H9 (cell line): Measurements from ENCODE around the gene ADGRA1. TPM values are rescaled to one million over a fixed set of nuclear protein-coding genes. Genes with fewer than 3 reads are reported as not detected.
A peak's percentile ranks its signal among the peaks of the same experiment; 100 is the strongest.

Experiments
- DNase-seq: peaks from one replicate; pipeline ENCODE4 v3.0.0-alpha.2; 2017
- H2AFZ ChIP-seq: one replicate; pipeline ENCODE4 v1.6.1; 2013; ENCODE audit warnings: mild to moderate bottlenecking, low read length, control low read depth, moderate library complexity
- H2AK5ac ChIP-seq: 2 replicates; pipeline ENCODE4 v1.6.1; 2013; ENCODE audit warnings: low read length, control low read depth, mixed read lengths; ENCODE audit not compliant: insufficient read length
- H2BK120ac ChIP-seq: one replicate; pipeline ENCODE4 v1.6.1; 2013; ENCODE audit warnings: low read depth, mild to moderate bottlenecking, low read length, control low read depth, inconsistent platforms; ENCODE audit not compliant: poor library complexity, severe bottlenecking
- H2BK12ac ChIP-seq: 2 replicates; pipeline ENCODE4 v1.6.1; 2013; ENCODE audit warnings: low read length, control low read depth, mixed read lengths, low read depth; ENCODE audit not compliant: insufficient read length
- H2BK15ac ChIP-seq: 2 replicates; pipeline ENCODE4 v1.6.1; 2013; ENCODE audit warnings: low read depth, low read length, control low read depth
- H2BK20ac ChIP-seq: one replicate; pipeline ENCODE4 v1.6.1; 2013; ENCODE audit warnings: low read depth, mild to moderate bottlenecking, low read length, control low read depth, inconsistent platforms; ENCODE audit not compliant: poor library complexity, severe bottlenecking
- H2BK5ac ChIP-seq: 2 replicates; pipeline ENCODE4 v1.6.1; 2013; ENCODE audit warnings: low read length, control low read depth, mixed read lengths; ENCODE audit not compliant: insufficient read length
- H3K14ac ChIP-seq: 2 replicates; pipeline ENCODE4 v1.6.1; 2013; ENCODE audit warnings: low read length, control low read depth; ENCODE audit not compliant: insufficient read depth
- H3K18ac ChIP-seq: 2 replicates; pipeline ENCODE4 v1.6.1; 2013; ENCODE audit warnings: low read depth, mild to moderate bottlenecking, mixed read lengths, low read length, control low read depth; ENCODE audit not compliant: insufficient read length
- H3K23ac ChIP-seq: 2 replicates; pipeline ENCODE4 v1.6.1; 2013; ENCODE audit warnings: low read length, control low read depth, mixed read lengths, low read depth; ENCODE audit not compliant: insufficient read length
- H3K23me2 ChIP-seq: 2 replicates; pipeline ENCODE4 v1.6.1; 2013; ENCODE audit warnings: low read depth, mild to moderate bottlenecking, mixed read lengths, low read length, control low read depth; ENCODE audit not compliant: insufficient read length, poor library complexity, severe bottlenecking
- H3K27ac ChIP-seq: 2 replicates; pipeline ENCODE4 v1.5.1; 2013; ENCODE audit warnings: low read length, control low read depth, mixed read lengths, low read depth; ENCODE audit not compliant: insufficient read length
- H3K27me3 ChIP-seq: 2 replicates; pipeline ENCODE4 v1.6.1; 2013; ENCODE audit warnings: low read length, control low read depth, inconsistent platforms; ENCODE audit not compliant: insufficient read depth
- H3K4ac ChIP-seq: 2 replicates; pipeline ENCODE4 v1.6.1; 2013; ENCODE audit warnings: low read depth, mild to moderate bottlenecking, control low read depth, inconsistent platforms, low read length, moderate library complexity
- H3K4me1 ChIP-seq: 2 replicates; pipeline ENCODE4 v1.6.1; 2013; ENCODE audit warnings: low read length, control low read depth, inconsistent platforms; ENCODE audit not compliant: insufficient read depth
- H3K4me2 ChIP-seq: 2 replicates; pipeline ENCODE4 v1.6.1; 2013; ENCODE audit warnings: low read length, control low read depth, mixed read lengths; ENCODE audit not compliant: insufficient read length, insufficient read depth
- H3K56ac ChIP-seq: 2 replicates; pipeline ENCODE4 v1.6.1; 2013; ENCODE audit warnings: low read depth, mild to moderate bottlenecking, mixed read lengths, low read length, control low read depth; ENCODE audit not compliant: insufficient read length
- H3K79me1 ChIP-seq: 2 replicates; pipeline ENCODE4 v1.6.1; 2013; ENCODE audit warnings: low read depth, mild to moderate bottlenecking, moderate library complexity, low read length, control low read depth, inconsistent platforms; ENCODE audit not compliant: insufficient read depth, poor library complexity, severe bottlenecking
- H3K79me2 ChIP-seq: 2 replicates; pipeline ENCODE4 v1.6.1; 2013; ENCODE audit warnings: low read length, control low read depth, inconsistent platforms; ENCODE audit not compliant: insufficient read depth
- H3K9ac ChIP-seq: 2 replicates; pipeline ENCODE4 v1.6.1; 2013; ENCODE audit warnings: low read length, control low read depth, mixed read lengths; ENCODE audit not compliant: insufficient read length; ENCODE audit errors: extremely low read depth
- H3K9me3 ChIP-seq: one replicate; pipeline ENCODE4 v1.6.1; 2013; ENCODE audit warnings: low read depth, low read length, inconsistent platforms; ENCODE audit not compliant: control insufficient read depth
- H3T11ph ChIP-seq: one replicate; pipeline ENCODE4 v1.6.1; 2013; ENCODE audit warnings: mild to moderate bottlenecking, low read length, control low read depth, inconsistent platforms
- H4K20me1 ChIP-seq: one replicate; pipeline ENCODE4 v1.6.1; 2013; ENCODE audit not compliant: control insufficient read depth, insufficient read length, insufficient read depth
- H4K5ac ChIP-seq: 2 replicates; pipeline ENCODE4 v1.6.1; 2013; ENCODE audit warnings: low read depth, mild to moderate bottlenecking, mixed read lengths, low read length, control low read depth; ENCODE audit not compliant: insufficient read length
- H4K8ac ChIP-seq: replicated peaks from 2 replicates; pipeline ENCODE4 v1.6.1; 2013; ENCODE audit warnings: low read length, control low read depth, mixed read lengths, low read depth; ENCODE audit not compliant: insufficient read length
- H4K91ac ChIP-seq: 2 replicates; pipeline ENCODE4 v1.6.1; 2013; ENCODE audit warnings: low read depth, mild to moderate bottlenecking, moderate library complexity, mixed read lengths, low read length, control low read depth; ENCODE audit not compliant: insufficient read length
- H3K27ac Mint-ChIP-seq, 3 experiments: 2 replicates in 2 of 3; 3 replicates in 1 of 3; pipeline ENCODE4 v1.8.0; 2020 to 2021; ENCODE audit warnings: mixed read lengths in 3 of 3, mild to moderate bottlenecking in 1 of 3, moderate library complexity in 1 of 3
- H3K27me3 Mint-ChIP-seq: 2 replicates; pipeline ENCODE4 v1.8.0; 2021; ENCODE audit warnings: low read depth, mild to moderate bottlenecking, moderate library complexity, mixed read lengths
- H3K36me3 Mint-ChIP-seq, 3 experiments: 2 replicates in 2 of 3; 3 replicates in 1 of 3; pipeline ENCODE4 v1.8.0; 2020 to 2021; ENCODE audit warnings: low read depth in 3 of 3, mixed read lengths in 3 of 3; ENCODE audit not compliant: insufficient read depth in 1 of 3
- H3K4me1 Mint-ChIP-seq, 2 experiments: 2 replicates each; pipeline ENCODE4 v1.8.0; 2020; ENCODE audit warnings: mixed read lengths in 2 of 2
- H3K4me3 Mint-ChIP-seq, 2 experiments: 2 replicates in 1 of 2; 3 replicates in 1 of 2; pipeline ENCODE4 v1.8.0; 2020 to 2021; ENCODE audit warnings: mild to moderate bottlenecking in 2 of 2, mixed read lengths in 2 of 2, moderate library complexity in 1 of 2
- H3K9me3 Mint-ChIP-seq, 2 experiments: 2 replicates in 1 of 2; 3 replicates in 1 of 2; pipeline ENCODE4 v1.8.0; 2020; ENCODE audit warnings: mild to moderate bottlenecking in 2 of 2, mixed read lengths in 2 of 2, moderate library complexity in 1 of 2
- CTCF ChIP-seq: fragments of 200-600 bp; sonication (generic); conservative IDR thresholded peaks from 3 replicates; pipeline ENCODE4 v1.8.0; 2021; ENCODE audit warnings: antibody characterized with exemption, mild to moderate bottlenecking
- WGBS: extraction: QIAGEN DNeasy Blood & Tissue Kit; methylation state at CpG from one replicate; pipeline ENCODE4 v1.1.7; 2013; ENCODE audit warnings: missing lambda C conversion rate, low lambda C conversion rate, mixed read lengths; ENCODE audit not compliant: insufficient read length; ENCODE audit errors: extremely low coverage; 5-methylcytosine and 5-hydroxymethylcytosine counted together
- total RNA-seq: library from RNA; stranded (reverse); gene quantifications from 2 replicates; pipeline ENCODE4 v1.2.1, GENCODE V29; 2021

The ADGRA1 gene
- total RNA-seq, 1 experiment from 2014 or later: 0.11 TPM

GRCh38 chr10:133170092-133170491 is 82.4 kb downstream of the ADGRA1 start:
- Histone ChIP-seq H2AFZ (no peak overlapping the region), H2BK120ac (no peak overlapping the region), H3K23ac (no peak overlapping the region), H3K4ac (no peak overlapping the region), H2BK12ac (no peak overlapping the region), H3K18ac (no peak overlapping the region), H3K4me2 (no peak overlapping the region), H2AK5ac (no peak overlapping the region), H4K5ac (no peak overlapping the region), H3K4me1 (no peaks in the 10 kb centered on the region), H2BK5ac (no peak overlapping the region), H3K23me2 (no peaks in the 10 kb centered on the region), H3K79me1 (no peaks in the 10 kb centered on the region), H4K91ac (no peak overlapping the region), H3K27ac (no peak overlapping the region), H2BK20ac (no peak overlapping the region), H2BK15ac (no peak overlapping the region), H3T11ph (no peak overlapping the region), H3K14ac (no peak overlapping the region), H4K8ac (no peak overlapping the region), H3K9ac (no peak overlapping the region), H4K20me1 (peaks cover 4% of the 10 kb centered on the region), H3K79me2 (no peaks in the 10 kb centered on the region), H3K27me3 (no peaks in the 10 kb centered on the region), H3K9me3 (no peaks in the 10 kb centered on the region), H3K56ac (no peak overlapping the region)
- WGBS: no CpG with 5 or more reads among the region's 17 CpGs
- Mint-ChIP-seq H3K27ac (peak overlapping the region in 1 of 3 experiments; percentile 14; a peak in 1 of 7 replicates), H3K27me3 (no peaks in the 10 kb centered on the region), H3K4me3 (no peak overlapping the region), H3K9me3 (peaks cover 0 to 6% of the 10 kb centered on the region in 2 experiments; a peak in 2 of 5 replicates), H3K36me3 (peaks cover 12 to 53% (median 40%) of the 10 kb centered on the region in 3 experiments; a peak in 6 of 7 replicates), H3K4me1 (no peaks in the 10 kb centered on the region)
- no peak for TF ChIP-seq CTCF
- DNase-seq: peak; percentile 18
